Activated CD8-positive, alpha-beta memory T cell treated with anti-CD3 and anti-CD28 coated beads, Interleukin-2, amount 50 U/mL, for 24 hours (primary cell): ENCODE measurements around the gene EDARADD.
"Not testable (repeated sequence)": the region's sequence is repeated elsewhere in the genome, so short reads cannot be mapped to it uniquely, and the experiment has no call there.

Source experiments
- DNase-seq: peaks from one replicate; pipeline ENCODE4 v3.0.0-alpha.2; 2020; ENCODE audit errors: extremely low read depth

Gene EDARADD

GRCh38 chr1:236393681-236394481, at the start of gene EDARADD:
Gene EDARADD, plus strand, starts transcription at chr1:236394286. Its CDS starts 159 bp downstream, at chr1:236394445.
- no peak for DNase-seq

- DNase-seq: no peak
Measured at GRCh38 chr1:236345728-236346127, 48.4 kb upstream of the EDARADD start.

- no peak for DNase-seq
Measured at GRCh38 chr1:236348071-236348470, 46.0 kb upstream of the EDARADD start.

GRCh38 chr1:236350308-236350707, 43.8 kb upstream of the EDARADD start:
- DNase-seq: no peak

- no peak for DNase-seq
Measured at GRCh38 chr1:236351875-236352573, 42.1 kb upstream of the EDARADD start.

GRCh38 chr1:236352747-236353146, 41.3 kb upstream of the EDARADD start:
- not testable (repeated sequence) for DNase-seq

- DNase-seq: no peak
Measured at GRCh38 chr1:236353813-236354212, 40.3 kb upstream of the EDARADD start.

GRCh38 chr1:236354330-236355147, 39.5 kb upstream of the EDARADD start:
- no peak for DNase-seq

- DNase-seq: no peak
Measured at GRCh38 chr1:236356141-236356540, 37.9 kb upstream of the EDARADD start.

GRCh38 chr1:236361909-236362590, 32.0 kb upstream of the EDARADD start:
- DNase-seq: no peak

- no peak for DNase-seq
Measured at GRCh38 chr1:236363237-236363636, 30.8 kb upstream of the EDARADD start.

GRCh38 chr1:236365999-236366570, 28.0 kb upstream of the EDARADD start:
- DNase-seq: no peak

- not testable (repeated sequence) for DNase-seq
Measured at GRCh38 chr1:236366681-236367080, 27.4 kb upstream of the EDARADD start.

- no peak for DNase-seq
Measured at GRCh38 chr1:236370420-236370819, 23.7 kb upstream of the EDARADD start.

- DNase-seq: no peak
Measured at GRCh38 chr1:236371083-236371482, 23.0 kb upstream of the EDARADD start.

- DNase-seq: no peak
Measured at GRCh38 chr1:236377832-236378535, 16.1 kb upstream of the EDARADD start.

GRCh38 chr1:236381565-236382158, 12.4 kb upstream of the EDARADD start:
- DNase-seq: no peak

GRCh38 chr1:236388332-236388731, 5.8 kb upstream of the EDARADD start:
- DNase-seq: no peak

GRCh38 chr1:236389253-236389652, 4.8 kb upstream of the EDARADD start:
- DNase-seq: no peak

GRCh38 chr1:236391008-236391407, 3.1 kb upstream of the EDARADD start:
- no peak for DNase-seq
